GM12865 (cell line): ENCODE data around the gene PNPLA3.
A peak's percentile ranks its signal among the peaks of the same experiment; 100 is the strongest.

Experiments used
- DNase-seq: peaks from one replicate; pipeline ENCODE4 v3.0.0; 2010; ENCODE audit warnings: low read depth
- H3K4me3 ChIP-seq: 2 replicates; pipeline ENCODE4 v1.5.1; 2011; ENCODE audit warnings: mild to moderate bottlenecking, low read depth, low read length, control low read depth
- CTCF ChIP-seq: IDR thresholded peaks from 2 replicates; pipeline ENCODE4 v1.5.1; 2011; ENCODE audit warnings: low read length, control low read depth, low read depth, inconsistent platforms; ENCODE audit not compliant: insufficient read depth; ENCODE audit errors: missing control alignments

Gene PNPLA3

GRCh38 chr22:43953988-43954785, 30.6 kb downstream of the PNPLA3 start:
- H3K4me3 ChIP-seq = peak overlapping the region; percentile 99
- DNase-seq = no peak
- TF ChIP-seq CTCF = no peak

- no peak for TF ChIP-seq CTCF
- DNase-seq = peak; percentile 96
- H3K4me3 ChIP-seq = peak within 1 kb of the TSS; percentile 99
Observed at GRCh38 chr22:43955040-43955882, 31.7 kb downstream of the PNPLA3 start, which contains the start of gene SAMM50. Gene SAMM50, plus strand, starts transcription at chr22:43955442. Its CDS starts 136 bp downstream, at chr22:43955578.

GRCh38 chr22:43955883-43956782, 32.5 kb downstream of the PNPLA3 start:
- peak; percentile 42 for DNase-seq
- peak overlapping the region; percentile 99 for H3K4me3 ChIP-seq
- TF ChIP-seq CTCF = no peak

GRCh38 chr22:43956805-43957463, 33.3 kb downstream of the PNPLA3 start:
- peak overlapping the region; percentile 99; the same call in 1 of the 2 replicates for H3K4me3 ChIP-seq
- no peak for TF ChIP-seq CTCF
- DNase-seq = no peak

GRCh38 chr22:43957871-43958270, 34.3 kb downstream of the PNPLA3 start:
- H3K4me3 ChIP-seq = no peak overlapping the region
- TF ChIP-seq CTCF = no peak
- no peak for DNase-seq
